NCI-H1930 (cell line): ENCODE measurements around the gene EHMT1.
"Not testable (repeated sequence)": the region's sequence is repeated elsewhere in the genome, so short reads cannot be mapped to it uniquely, and the experiment has no call there.

Experiments used
- DNase-seq, 2 experiments: peaks; one replicate each; lab custom pipeline; 2025; lab: John Stamatoyannopoulos, UW

Gene EHMT1

GRCh38 chr9:137590469-137591383 is 28.1 kb upstream of the EHMT1 start, which contains the start of gene ZMYND19:
ZMYND19 (minus strand) TSS chr9:137590512; CDS start chr9:137590263, 249 bp downstream.
- DNase-seq = peak; percentile 82 to 91

DNA sequence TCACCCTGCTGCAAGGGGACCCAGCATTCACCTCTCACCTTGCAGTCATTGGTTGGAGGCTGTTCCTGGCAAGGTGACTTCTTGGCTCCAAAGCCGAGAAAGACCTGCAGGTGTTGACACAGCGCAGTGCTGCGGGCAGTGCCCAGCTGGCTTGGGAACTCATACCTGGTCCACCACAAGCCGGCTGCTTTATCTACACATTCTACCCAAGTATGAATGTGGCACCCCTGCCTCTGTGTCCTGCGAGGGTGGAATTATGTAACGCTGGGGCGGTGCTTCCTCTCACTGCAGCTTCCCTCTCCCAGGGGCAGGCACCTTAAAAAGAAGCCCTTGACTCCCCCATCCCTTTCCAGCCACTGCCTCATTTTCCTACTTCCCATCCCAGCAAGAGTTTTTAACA is 26.0 kb upstream of the EHMT1 start:
- DNase-seq = no peak

DNA sequence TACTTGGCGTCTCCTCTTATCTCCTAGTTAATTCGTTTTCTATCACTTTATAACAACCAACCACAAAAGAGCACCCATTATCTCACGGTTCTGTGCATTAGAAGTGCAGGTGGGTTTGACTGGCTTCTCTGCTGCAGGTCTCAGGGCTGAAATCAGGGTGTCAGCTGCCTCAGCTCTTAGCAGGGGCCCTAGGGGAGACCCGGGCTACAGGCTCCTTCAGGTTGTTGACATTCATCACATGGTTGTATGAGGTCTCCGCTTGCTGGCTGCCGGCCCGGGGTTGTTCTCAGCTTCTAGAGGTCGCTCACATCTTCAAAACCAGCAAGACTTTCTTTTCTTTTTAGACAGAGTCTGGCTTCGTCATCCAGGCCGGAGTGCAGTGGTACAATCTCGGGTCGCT is 25.6 kb upstream of the EHMT1 start:
- DNase-seq = no peak

- DNase-seq = not testable (repeated sequence)
Observed at GRCh38 chr9:137596577-137596976, 22.2 kb upstream of the EHMT1 start.

DNA sequence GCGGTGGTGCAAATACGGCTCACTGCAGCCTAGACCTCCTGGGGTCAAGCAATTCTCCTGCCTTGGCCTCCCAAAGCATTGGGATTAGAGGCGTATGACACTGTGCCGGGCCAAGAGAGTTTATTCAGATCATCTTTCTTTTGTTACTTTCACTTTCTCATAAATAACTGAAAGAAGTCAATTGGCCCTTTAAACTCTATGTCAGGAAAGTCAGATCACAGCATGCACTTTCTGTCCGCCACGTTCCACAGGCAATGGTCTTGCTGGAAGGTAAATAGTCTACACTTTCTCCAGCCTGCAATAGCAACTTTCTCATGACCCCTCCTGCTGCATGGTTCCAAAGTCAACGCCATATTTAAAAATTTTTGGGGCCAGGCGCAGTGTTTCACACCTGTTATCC is 19.9 kb upstream of the EHMT1 start:
- DNase-seq = no peak

DNA sequence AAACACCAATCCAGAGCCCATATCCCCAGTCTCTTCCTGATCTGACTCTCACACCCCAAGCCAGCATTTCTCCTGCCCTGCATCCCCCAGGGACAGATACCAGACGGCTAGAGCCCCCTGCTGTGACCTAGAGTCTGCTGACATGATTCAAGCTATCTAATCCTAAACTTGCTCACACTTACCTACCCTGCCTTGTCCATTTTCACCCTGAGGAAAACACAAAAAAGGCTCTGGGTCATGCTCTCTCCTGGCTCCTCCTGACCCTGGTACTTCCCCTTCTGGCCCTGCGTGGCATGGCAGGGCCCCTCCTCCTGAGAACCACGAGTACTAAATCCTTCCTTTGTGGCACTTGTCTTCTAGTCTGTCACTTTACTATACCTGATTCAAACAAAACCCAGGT is 16.1 kb upstream of the EHMT1 start:
- DNase-seq = no peak

- DNase-seq = no peak
Observed at GRCh38 chr9:137603879-137604278, 14.9 kb upstream of the EHMT1 start.

GRCh38 chr9:137604345-137605086 is 14.3 kb upstream of the EHMT1 start:
- DNase-seq = no peak

GRCh38 chr9:137605121-137606004 is 13.4 kb upstream of the EHMT1 start, which contains the start of gene ARRDC1:
ARRDC1 (plus strand) TSS chr9:137605686; CDS start chr9:137605718, 32 bp downstream.
- peak; percentile 89 to 90 for DNase-seq

DNA sequence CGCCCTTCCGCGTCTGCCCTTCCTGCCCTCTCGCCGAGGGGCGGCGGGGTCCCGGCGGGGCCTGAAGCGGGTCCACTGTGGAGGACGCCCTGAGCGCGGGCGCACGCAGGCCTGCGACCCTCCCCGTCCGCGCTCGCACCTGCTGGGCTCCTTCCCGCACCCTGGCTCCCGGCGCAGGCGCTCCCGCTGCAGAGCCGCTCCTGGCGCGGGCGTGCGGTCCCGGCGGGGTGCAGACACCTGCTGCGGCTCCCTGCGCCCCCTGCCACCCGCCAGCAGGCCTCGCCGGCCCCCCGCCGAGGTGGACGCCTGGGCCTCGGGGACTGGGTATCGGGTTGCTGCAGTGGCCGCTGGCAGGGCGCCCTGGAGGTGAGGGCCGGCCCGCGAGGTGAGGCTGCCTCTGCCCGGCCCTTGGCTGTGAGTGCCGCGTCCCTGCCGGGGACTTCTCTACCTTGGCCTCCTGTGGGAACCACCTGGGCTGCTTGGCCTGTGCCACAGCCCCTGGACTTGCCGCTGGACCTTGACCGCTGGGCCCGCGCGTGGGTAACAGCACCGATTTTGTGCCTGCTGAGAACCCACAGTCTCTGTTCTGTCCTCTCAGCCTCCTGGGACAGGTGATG is 12.7 kb upstream of the EHMT1 start:
- DNase-seq = no peak

DNA sequence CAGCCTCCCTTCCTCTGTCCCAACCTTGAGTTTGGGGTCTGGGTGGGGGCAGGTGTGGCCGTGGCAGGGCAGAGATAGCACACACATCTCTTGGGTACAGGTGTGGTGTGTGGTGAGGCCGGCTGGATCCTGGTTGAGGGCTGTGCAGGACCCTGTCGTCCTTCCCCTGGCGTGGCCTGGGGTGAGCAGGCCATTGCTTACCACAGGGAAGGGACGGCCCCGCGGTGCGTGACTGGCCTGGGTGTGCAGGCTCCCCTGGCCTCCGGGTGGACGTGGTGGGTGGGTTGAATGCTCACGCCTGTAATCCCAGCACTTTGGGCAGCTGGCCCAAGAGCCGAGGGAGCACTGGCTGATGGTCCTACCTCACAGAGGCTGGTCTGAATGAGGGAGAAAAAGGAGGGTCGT is 12.1 kb upstream of the EHMT1 start:
- no peak for DNase-seq

DNA sequence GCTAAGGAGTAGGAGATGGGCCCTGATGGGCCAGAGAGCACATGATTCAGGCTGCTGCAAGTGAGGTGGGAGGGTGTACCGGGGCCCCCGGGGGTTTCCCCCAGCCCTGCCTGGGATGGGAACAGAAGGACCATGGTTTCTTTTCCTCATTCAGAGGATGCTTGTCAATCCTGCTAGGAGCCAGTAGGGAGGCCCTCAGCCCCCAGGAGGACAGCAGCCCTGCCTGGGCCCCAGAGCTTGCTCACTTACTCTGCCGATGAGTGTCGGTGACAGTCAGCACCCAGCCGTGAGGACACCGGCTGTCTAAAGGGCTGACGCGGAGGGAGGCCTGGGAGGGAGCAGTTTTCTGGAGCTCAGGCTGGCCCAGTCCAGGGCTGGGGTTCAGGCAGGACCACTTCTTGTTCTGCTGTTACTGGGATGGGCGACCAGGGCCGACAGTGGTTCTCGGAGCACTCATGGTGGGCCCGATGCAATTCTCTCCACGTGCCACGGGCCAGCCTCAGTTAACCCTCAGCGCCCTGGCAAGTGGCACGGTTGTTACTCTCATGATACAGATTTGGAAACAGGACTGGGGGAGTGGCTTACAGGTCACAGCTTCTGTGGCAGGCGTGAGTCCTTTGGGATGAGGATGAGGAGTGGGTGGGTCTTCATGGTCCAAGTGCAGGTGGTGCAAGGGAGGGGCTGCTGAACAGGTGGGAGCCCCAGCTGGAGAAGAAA is 11.5 kb upstream of the EHMT1 start:
- DNase-seq = no peak

GRCh38 chr9:137610944-137611343 is 7.9 kb upstream of the EHMT1 start:
- DNase-seq = no peak

- no peak for DNase-seq
Observed at GRCh38 chr9:137611623-137612609, 6.9 kb upstream of the EHMT1 start.

DNA sequence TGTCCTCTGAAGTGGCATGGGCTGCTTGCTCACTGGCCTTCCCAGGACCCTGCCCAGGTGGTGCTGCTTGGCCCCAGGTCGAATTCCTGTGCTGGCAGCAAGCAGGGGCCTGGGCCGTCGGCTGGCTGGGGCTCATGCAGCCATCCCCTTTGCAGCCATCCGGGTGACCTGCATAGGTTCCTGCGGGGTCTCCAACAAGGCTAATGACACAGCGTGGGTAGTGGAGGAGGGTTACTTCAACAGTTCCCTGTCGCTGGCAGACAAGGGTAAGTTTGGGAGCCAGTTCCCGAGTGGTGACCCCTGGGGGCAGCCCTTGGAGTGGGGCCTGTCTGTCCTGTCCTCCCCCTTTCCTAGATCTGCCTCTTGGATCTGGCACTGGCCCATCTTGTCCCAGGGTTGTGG is 6.1 kb upstream of the EHMT1 start:
- DNase-seq = no peak

GRCh38 chr9:137613259-137613658 is 5.5 kb upstream of the EHMT1 start:
- DNase-seq = no peak

- no peak for DNase-seq
Observed at GRCh38 chr9:137613738-137614523, 4.9 kb upstream of the EHMT1 start.

DNA sequence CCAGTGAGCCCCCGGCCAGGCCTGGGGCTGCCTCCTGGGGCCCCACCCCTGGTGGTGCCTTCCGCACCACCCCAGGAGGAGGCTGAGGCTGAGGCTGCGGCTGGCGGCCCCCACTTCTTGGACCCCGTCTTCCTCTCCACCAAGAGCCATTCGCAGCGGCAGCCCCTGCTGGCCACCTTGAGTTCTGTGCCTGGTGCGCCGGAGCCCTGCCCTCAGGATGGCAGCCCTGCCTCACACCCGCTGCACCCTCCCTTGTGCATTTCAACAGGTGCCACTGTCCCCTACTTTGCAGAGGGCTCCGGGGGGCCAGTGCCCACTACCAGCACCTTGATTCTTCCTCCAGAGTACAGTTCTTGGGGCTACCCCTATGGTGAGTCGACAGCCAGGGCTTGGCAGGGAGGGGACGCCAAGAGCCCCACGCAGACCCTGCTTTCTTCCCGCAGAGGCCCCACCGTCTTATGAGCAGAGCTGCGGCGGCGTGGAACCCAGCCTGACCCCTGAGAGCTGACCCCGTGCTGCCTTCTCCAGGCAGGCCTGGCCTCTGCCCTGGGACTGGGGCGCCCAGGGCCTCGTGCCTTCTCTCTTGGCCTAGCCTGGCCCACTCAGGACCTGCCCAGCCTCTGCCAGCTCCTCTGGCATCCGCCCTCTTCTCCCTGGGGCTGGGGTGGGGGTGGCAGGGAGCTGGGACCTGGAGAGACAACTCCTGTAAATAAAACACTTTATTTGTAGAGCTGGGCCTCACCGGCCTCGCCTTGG is 4.0 kb upstream of the EHMT1 start:
- no peak for DNase-seq
